HFFc6 (cell line): ENCODE data around the gene LRP2BP. TPM values are rescaled to one million over a fixed set of nuclear protein-coding genes. Genes with fewer than 3 reads are reported as not detected.

ENCODE experiments used
- DNase-seq: peaks from one replicate; pipeline ENCODE4 v3.0.0-alpha.2; 2018
- H3K27ac Mint-ChIP-seq: 2 replicates; pipeline ENCODE4 v1.8.0; 2020; ENCODE audit warnings: mild to moderate bottlenecking, mixed read lengths
- H3K27me3 Mint-ChIP-seq: 2 replicates; pipeline ENCODE4 v1.8.0; 2021; ENCODE audit warnings: mild to moderate bottlenecking, moderate library complexity, mixed read lengths; ENCODE audit not compliant: insufficient read depth
- H3K36me3 Mint-ChIP-seq: 2 replicates; pipeline ENCODE4 v1.8.0; 2021; ENCODE audit warnings: low read depth, mixed read lengths
- H3K4me1 Mint-ChIP-seq: 2 replicates; pipeline ENCODE4 v1.8.0; 2020; ENCODE audit warnings: low read depth, mixed read lengths
- H3K4me3 Mint-ChIP-seq: 2 replicates; pipeline ENCODE4 v1.8.0; 2020; ENCODE audit warnings: mild to moderate bottlenecking, moderate library complexity, mixed read lengths
- H3K9me3 Mint-ChIP-seq: 2 replicates; pipeline ENCODE4 v1.8.0; 2020; ENCODE audit warnings: mild to moderate bottlenecking, mixed read lengths
- total RNA-seq, 6 experiments: library from RNA; stranded (reverse); fragmentation: NEBNext Ultra II Directional; extraction: Animal tissue kit (Norgen Biotek cat#: 25700); gene quantifications; 2 replicates in 1 of 6; 3 replicates in 5 of 6; pipeline ENCODE4 v1.2.3, GENCODE V29; 2021
- TF ChIP-seq, protein P1 (sequence below): fragments of 200-600 bp; sonication (generic); IDR thresholded peaks from 2 replicates; pipeline ENCODE4 v1.5.0; 2021; ENCODE audit warnings: antibody characterized with exemption, mild to moderate bottlenecking

The LRP2BP gene
- total RNA-seq, 6 experiments from 2014 or later = 0.13 to 0.47 (median 0.24) TPM

DNA sequence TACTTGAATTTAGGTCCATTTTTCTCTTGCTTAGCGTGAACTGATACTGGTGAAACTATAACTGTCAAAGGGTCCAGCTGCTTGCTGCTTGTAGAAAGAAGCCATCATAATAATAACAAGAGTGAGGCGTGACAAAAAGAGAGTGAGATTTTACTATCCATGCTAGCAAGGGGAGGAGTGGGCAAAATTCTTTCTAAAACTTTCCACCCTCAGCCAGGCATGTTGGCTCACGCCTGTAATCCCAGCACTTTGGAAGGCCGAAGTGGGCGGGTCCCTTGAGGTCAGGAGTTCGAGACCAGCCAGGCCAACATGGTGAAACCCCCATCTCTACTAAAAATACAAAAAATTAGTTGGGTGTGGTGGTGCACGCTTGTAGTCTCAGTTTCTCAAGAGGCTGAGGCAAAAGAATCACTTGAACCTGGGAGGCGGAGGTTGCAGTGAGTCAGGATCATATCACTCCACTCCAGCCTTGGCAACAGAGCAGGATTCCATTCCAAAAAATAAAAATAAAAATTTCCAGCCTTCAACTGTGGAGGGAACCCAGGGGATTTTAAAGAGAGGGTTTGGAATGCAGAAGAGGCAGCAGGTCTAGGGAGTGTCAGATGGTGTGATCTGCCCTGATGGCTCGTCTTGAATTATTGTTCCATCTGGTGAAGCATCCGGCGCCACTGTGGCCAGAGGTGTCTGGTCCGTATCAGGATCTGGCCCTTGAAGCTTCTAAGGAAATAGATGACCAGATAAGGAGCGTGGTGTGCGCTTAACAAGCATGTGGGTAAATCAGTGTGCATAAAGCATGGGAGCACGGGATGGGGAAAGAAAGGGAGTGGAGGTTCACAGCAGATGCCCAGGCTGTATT lies 51.8 kb downstream of the LRP2BP start:
- peak; percentile 28 for DNase-seq
- H3K27ac Mint-ChIP-seq = peak overlapping the region; percentile 85
- TF ChIP-seq, protein P1, sequence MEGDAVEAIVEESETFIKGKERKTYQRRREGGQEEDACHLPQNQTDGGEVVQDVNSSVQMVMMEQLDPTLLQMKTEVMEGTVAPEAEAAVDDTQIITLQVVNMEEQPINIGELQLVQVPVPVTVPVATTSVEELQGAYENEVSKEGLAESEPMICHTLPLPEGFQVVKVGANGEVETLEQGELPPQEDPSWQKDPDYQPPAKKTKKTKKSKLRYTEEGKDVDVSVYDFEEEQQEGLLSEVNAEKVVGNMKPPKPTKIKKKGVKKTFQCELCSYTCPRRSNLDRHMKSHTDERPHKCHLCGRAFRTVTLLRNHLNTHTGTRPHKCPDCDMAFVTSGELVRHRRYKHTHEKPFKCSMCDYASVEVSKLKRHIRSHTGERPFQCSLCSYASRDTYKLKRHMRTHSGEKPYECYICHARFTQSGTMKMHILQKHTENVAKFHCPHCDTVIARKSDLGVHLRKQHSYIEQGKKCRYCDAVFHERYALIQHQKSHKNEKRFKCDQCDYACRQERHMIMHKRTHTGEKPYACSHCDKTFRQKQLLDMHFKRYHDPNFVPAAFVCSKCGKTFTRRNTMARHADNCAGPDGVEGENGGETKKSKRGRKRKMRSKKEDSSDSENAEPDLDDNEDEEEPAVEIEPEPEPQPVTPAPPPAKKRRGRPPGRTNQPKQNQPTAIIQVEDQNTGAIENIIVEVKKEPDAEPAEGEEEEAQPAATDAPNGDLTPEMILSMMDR = no peak
- peaks cover 21% of the 10 kb centered on the region for H3K4me1 Mint-ChIP-seq
- H3K27me3 Mint-ChIP-seq = peaks cover 1% of the 10 kb centered on the region
- H3K4me3 Mint-ChIP-seq = no peak overlapping the region
- no peaks in the 10 kb centered on the region for H3K9me3 Mint-ChIP-seq
- peaks cover 58% of the 10 kb centered on the region for H3K36me3 Mint-ChIP-seq

DNA sequence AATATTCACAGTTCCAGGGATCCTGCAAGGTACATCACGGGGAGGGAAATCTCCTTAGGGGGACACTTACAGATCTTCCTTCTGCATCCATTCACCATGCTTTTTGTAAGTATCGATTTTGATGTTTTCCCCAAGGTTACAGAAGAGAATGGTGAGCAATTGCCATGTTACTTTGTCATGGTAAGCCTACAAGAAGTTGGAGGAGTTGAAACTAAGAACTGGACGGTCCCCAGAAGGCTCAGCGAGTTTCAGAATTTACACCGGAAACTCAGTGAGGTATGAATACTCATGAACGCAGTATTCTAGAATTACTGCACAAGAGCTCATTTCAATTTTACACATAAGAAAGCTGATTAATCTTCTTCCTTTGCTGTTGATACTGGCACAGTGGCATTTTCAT lies 53.9 kb downstream of the LRP2BP start:
- H3K36me3 Mint-ChIP-seq = peaks cover 53% of the 10 kb centered on the region
- no peaks in the 10 kb centered on the region for H3K9me3 Mint-ChIP-seq
- H3K27me3 Mint-ChIP-seq = peaks cover 1% of the 10 kb centered on the region
- no peak for DNase-seq
- H3K4me1 Mint-ChIP-seq = peaks cover 21% of the 10 kb centered on the region
- H3K4me3 Mint-ChIP-seq = no peak overlapping the region
- TF ChIP-seq, protein P1 = no peak
- no peak overlapping the region for H3K27ac Mint-ChIP-seq

DNA sequence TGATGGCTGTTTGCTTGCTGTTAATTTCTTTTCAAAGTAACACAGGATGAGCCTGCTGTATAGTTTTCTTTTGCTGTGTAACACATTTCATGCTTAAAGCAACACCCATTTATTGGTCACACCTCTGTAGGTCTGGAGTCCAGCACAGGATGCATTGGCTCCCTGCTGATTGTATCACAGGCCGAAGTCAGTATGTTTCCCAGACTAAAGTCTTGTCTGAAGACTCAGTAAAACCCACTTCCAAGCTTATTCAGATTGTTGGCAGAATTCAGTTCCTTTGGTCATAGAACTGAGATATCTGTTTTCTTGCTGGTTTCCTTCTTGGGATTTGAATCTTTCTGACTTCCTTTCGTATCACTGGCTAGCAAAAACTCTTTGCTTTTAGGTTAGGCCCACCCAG lies 54.3 kb downstream of the LRP2BP start:
- DNase-seq = no peak
- no peak overlapping the region for H3K4me3 Mint-ChIP-seq
- peaks cover 21% of the 10 kb centered on the region for H3K4me1 Mint-ChIP-seq
- H3K27me3 Mint-ChIP-seq = peaks cover 1% of the 10 kb centered on the region
- H3K36me3 Mint-ChIP-seq = peaks cover 54% of the 10 kb centered on the region
- TF ChIP-seq, protein P1 = no peak
- no peak overlapping the region for H3K27ac Mint-ChIP-seq
- no peaks in the 10 kb centered on the region for H3K9me3 Mint-ChIP-seq

DNA sequence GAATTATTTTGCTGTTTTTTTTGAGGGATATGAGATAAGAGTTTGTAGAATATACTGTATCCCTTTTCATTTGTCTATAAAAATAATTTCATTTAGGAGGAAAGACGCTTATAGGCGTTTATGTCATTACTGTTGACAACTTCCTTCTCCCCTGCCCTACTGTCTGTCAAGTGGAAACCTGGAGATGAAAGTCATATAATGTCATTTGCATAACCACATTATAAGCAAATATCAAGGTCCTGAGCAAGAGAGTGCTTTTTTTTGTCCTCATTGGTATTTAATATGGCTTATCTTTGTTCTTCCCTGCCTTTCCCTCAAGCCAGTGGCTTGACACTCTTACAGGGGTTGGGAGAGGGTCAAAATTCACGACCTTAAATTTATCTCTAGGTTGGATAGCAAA lies 55.8 kb downstream of the LRP2BP start:
- no peaks in the 10 kb centered on the region for H3K9me3 Mint-ChIP-seq
- H3K4me1 Mint-ChIP-seq = peaks cover 25% of the 10 kb centered on the region
- peaks cover 63% of the 10 kb centered on the region for H3K36me3 Mint-ChIP-seq
- H3K27me3 Mint-ChIP-seq = peaks cover 1% of the 10 kb centered on the region
- no peak overlapping the region for H3K4me3 Mint-ChIP-seq
- TF ChIP-seq, protein P1 = no peak
- no peak overlapping the region for H3K27ac Mint-ChIP-seq
- DNase-seq = no peak

DNA sequence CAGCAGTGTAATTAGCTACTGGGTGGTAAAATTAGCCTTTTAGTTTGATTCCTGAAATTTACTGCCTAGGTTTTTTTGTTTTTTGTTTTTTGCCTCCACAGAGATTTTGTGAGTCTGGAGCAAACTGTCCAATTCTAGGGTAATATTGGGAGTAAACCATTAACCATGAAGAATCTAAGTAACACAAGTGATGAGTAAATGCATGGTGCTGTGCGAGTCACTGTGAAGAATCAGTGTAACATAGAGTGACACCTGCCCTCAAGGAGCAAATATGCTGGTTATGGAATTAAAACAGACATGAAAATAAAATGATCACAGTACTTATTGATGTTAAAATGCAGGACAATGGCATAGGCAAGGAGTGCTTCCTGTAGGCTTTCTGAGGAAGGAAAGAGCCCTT lies 60.1 kb downstream of the LRP2BP start:
- Mint-ChIP-seq H3K27ac (no peak overlapping the region), H3K9me3 (no peaks in the 10 kb centered on the region), H3K4me3 (no peak overlapping the region), H3K27me3 (peaks cover 1% of the 10 kb centered on the region; the same call in 1 of the 2 replicates), H3K4me1 (peaks cover 9% of the 10 kb centered on the region), H3K36me3 (peaks cover 46% of the 10 kb centered on the region)
- TF ChIP-seq, protein P1 = no peak
- DNase-seq = no peak
